Stimulated activated CD8-positive, alpha-beta memory T cell treated with anti-CD3 and anti-CD28 coated beads, Interleukin-7, amount 100 ng/mL, for 1 hour (primary cell): ENCODE data around the gene PHLPP1.
"Not testable (repeated sequence)": the region's sequence is repeated elsewhere in the genome, so short reads cannot be mapped to it uniquely, and the experiment has no call there.

ENCODE experiments used
- DNase-seq, 2 donors: peaks; one replicate each; pipeline ENCODE4 v3.0.0-alpha.2; 2020; ENCODE audit warnings: low read depth in 2 of 2

The PHLPP1 gene

GRCh38 chr18:62883937-62884735, 168.8 kb downstream of the PHLPP1 start:
- DNase-seq = no peak

DNA sequence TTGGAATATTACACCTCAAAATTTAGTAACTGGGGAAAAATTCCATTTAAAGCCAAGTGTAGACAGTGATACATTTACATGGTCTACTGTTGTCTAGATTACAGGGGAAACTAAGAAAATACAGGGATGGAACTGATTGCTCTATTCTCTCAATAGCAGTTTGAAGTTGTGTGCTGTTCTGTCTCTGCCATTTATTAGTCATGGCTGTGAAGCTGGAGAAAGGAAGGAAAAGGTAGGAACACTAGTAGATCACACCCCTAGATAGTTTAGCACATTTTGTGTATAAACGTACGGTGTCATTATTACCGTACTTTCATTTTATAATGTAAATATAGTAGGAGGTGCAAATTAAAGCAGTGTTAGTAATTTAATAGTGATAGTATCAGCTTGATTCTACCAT, 170.5 kb downstream of the PHLPP1 start:
- DNase-seq = no peak

DNA sequence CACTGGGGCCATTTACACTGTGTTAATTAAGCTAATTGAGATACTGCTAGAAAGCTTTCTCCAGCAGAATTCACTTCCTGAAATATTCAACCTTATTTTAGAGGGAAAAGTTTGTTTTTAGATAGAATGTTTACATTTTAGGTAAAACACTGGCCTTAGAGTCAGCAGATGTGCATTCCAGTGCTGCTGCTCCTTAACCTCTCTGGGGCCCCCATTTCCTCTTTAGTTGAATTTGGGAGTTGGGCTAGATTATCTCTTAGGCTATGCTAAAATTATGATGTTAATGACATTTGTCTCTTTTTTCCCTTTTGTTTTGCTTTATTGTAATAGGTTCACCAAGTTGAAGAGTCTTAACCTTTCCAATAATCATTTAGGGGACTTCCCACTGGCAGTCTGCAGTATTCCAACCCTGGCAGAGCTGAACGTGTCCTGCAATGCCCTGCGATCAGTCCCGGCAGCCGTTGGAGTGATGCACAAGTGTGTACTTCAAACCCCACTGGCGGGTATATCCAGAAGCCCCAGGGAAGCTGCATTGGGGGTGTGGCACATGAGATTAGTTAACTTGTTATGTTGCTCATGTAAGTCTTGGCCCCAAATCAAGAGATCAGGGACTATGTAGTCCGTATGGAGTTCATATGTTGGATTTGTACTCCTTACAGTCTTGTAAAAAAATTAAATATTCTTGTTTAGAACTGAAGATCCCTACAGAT, 179.5 kb downstream of the PHLPP1 start:
- DNase-seq = no peak

DNA sequence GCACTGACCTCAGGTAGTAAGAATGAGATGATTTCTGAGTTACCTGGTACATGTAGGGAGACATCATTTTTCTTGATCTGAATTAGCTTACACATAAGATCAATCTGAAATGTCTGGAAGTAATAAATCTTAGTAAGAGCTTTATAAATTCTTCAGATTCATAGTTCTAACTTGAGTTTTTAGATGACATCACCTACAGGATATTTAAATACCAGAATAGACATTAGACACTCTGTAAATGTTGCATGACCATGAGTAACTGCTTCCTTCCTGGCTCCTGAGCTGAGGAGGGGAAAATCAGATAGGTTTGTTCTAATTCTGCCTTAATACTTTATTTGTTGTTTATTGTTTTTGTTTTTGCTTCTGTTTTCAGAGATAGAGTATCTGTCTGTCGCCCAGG, 181.8 kb downstream of the PHLPP1 start:
- no peak for DNase-seq

DNA sequence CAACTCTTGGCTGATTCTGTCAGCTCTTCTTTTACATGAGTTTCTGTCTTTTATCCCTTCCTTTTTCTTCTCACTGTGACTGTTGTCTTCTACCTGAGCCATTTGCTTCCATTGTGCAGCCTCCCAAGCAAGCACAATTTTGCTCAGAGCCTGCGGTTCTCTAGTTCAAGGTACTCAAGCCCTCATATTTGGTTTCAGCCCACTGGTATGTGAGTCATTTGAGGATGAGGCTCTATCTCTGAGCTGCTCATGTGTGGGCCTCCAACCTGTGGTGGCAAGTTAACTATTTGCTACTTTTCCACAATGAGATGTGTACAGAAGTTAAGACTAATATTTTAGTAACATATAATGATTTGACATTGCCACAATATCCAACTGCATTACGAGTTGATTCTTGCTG, 183.0 kb downstream of the PHLPP1 start:
- DNase-seq = no peak

DNA sequence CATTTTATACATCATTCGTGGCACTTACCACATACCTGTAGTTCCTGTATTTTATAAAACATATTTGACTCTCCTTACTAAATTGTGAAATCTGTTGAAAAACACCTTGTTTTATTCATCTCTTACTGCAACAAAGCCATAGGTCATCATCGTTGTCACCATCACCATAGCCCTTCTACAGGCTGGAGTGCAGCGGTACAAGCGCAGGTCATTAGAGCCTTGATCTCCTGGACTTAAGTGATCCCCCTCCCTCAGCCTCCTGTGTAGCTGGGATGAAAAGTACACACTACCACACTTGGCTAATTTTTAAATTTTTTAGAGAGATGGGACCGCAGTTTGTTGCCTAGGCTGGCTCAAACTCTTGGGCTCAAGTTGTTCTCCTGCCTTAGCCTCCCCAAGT, 184.2 kb downstream of the PHLPP1 start:
- DNase-seq = no peak

GRCh38 chr18:62900132-62900883, 185.0 kb downstream of the PHLPP1 start:
- DNase-seq = no peak

DNA sequence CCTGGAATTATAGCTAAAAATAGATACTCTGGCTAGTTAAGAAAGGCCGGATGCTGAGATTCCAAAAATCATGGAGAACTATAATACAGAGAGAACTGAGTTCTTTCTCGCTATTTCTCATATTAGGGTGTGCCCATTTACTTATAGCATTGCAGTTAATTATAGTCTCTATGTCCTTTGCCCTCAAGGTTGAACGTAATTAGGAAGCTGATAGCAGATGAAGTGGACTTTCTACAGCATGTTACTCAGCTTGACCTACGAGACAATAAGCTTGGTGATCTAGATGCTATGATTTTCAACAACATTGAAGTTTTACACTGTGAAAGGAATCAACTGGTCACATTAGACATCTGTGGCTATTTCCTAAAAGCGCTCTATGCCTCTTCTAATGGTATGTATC, 187.4 kb downstream of the PHLPP1 start:
- no peak for DNase-seq

- no peak for DNase-seq
Observed at GRCh38 chr18:62904396-62905285, 189.3 kb downstream of the PHLPP1 start.

DNA sequence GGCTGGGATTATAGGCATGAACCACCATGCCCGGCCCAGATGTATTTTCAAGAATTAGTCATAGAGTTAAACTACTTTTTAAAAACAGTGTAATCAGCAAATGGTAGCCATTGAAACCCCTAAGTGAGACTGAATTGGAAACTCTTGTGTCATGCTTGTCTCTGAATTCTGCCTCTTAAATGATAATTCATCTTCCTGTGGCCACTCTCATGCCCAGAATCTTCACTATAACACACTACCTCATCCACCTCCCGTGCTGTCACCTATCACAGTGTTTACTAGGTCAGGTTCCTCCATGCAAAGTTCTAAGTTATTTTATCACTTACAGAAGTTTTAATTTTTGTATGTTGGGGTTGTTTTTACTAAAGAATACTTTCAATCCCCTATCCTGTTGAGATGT, 197.5 kb downstream of the PHLPP1 start:
- no peak for DNase-seq

- not testable (repeated sequence) for DNase-seq
Observed at GRCh38 chr18:62913824-62914223, 198.5 kb downstream of the PHLPP1 start.

DNA sequence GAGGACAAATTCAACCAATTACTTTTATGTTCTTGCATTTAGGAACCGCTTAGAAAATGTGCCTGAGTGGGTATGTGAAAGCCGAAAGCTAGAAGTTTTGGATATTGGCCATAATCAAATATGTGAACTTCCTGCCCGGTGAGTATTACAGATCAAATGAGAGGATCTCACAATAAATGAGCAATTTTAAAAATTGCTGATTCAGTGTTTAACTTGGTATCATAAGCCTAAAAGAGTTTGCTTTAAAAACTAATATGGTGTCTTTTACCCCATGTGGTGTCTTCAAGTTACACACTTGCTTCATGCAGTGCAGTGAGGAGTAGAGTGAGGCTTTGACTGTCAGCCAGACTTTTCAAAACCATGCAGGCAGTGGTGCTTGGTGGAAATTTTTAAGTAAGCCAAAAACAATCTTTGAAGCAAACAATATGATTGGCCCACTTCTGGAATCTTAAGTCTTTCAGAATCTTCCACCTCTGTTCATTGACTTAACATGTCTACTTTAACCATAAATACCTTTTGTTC, 199.6 kb downstream of the PHLPP1 start:
- DNase-seq = no peak

GRCh38 chr18:62918361-62918760, 203.0 kb downstream of the PHLPP1 start:
- DNase-seq = no peak

- DNase-seq = no peak
Observed at GRCh38 chr18:62919109-62919838, 203.9 kb downstream of the PHLPP1 start.

DNA sequence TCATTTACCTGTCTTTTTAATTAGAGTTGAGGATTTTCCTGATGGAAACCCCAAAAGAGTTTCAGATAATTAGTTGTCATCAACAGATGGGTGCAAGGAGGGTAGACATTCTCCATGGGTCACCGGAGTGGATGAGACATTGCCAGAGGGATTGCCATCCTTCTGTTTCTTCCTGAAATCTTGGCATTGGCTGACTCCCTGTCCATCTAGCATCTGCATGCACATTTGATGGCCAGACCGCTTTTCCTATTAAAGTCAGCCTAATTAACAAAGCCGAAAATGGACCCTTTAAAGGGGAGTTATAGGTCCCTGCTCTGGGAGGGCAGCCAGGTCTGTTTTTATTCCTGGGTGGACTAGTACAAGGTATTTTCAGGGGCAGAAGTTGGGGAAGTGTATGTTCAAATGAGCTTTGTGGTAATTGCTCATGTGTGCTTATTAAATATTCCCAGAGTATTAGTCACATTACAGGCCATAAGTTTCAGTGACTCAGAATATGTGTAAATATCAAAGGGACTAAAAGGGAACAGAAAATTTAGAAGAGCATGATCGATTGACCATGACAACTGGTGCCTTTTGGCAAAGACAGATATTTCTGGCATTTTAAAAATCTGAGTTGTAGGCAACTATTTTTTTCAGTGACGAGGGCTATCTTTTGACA, 209.8 kb downstream of the PHLPP1 start:
- DNase-seq = no peak

- DNase-seq = no peak
Observed at GRCh38 chr18:62928326-62928725, 213.0 kb downstream of the PHLPP1 start.

DNA sequence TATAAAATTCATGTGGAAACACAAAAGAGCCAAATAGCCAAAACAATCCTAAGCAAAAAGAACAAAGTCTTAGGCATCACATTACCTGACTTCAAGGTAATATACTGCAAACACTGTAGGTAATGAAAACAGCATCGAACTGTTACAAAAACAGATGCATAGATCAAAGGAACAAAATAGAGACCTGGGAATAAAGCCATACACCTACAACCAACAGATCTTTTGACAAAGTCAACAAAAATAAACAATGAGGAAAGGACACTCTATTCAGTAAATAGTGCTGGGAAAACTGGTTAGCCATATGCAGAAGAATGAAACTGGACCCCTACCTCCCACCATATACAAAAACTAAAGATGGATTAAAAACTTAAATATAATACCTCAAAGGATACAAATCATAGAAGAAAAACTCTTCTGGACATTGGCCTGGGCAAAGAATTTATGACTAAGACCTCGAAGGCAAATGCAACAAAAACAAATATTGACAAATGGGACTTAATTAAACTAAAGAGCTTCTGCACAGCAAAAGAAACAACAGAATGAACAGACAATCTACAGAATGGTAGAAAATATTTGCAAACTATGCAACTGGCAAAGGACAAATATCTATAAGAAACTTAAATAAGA, 218.0 kb downstream of the PHLPP1 start:
- no peak for DNase-seq

DNA sequence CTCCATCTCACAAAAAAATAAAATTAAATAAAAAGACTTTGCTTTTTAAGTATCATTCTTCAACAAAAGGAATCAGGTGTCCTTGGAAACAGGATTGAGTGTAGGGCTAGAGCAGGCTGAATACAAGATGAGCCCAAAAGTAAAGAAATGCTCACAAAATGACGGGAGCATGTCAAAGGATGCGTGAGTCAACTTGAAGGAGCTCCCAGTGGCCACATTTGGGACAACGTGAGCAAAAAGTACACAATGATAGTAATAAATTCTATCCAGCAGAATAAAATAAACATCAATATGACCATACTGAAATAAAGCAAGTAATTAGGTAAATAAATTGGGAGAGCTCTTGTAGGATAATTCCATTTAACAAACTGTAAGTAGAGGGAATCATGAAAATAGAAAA, 220.7 kb downstream of the PHLPP1 start:
- DNase-seq = no peak

GRCh38 chr18:62937065-62937464, 221.7 kb downstream of the PHLPP1 start:
- DNase-seq = no peak

DNA sequence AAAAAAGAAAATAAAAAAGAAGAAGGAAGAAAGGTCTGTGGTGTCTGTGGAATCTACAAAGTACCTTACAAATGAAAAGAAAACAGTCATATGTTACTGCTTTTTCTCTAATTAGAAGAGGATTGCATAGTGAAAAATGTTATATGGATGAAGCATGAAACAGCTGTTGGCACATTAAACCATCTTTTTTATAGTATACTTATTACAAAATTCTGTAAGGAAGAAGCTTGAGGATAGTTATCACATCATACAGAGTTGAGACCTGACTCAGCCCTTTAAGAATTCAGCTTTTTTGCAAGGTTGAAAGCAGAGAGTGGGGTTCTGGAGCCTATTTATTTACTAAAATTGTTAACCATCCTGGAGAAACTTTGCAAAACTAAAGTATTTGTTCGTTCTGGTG, 222.7 kb downstream of the PHLPP1 start:
- no peak for DNase-seq
